ENCODE data around the gene PACS1. TPM values are rescaled to one million over a fixed set of nuclear protein-coding genes. Genes with fewer than 3 reads are reported as not detected.
A peak's percentile ranks its signal among the peaks of the same experiment; 100 is the strongest.

PACS1 gene
- total and polyA plus RNA-seq, 8 donors, result 14.7 to 269 (median 51.0) TPM

DNA sequence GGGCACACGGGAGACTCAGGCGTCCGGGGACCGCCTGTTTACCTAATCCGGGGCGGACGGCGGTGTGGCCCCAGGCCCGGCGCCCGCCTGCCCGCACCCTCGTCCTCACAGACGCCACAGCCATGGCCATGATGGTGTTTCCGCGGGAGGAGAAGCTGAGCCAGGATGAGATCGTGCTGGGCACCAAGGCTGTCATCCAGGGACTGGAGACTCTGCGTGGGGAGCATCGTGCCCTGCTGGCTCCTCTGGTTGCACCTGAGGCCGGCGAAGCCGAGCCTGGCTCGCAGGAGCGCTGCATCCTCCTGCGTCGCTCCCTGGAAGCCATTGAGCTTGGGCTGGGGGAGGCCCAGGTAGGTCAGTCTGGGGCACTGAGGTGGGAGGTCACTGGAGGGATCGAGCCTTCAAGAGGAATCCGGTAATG, 188.4 kb downstream of the PACS1 start:
- DNase-seq, result no peak
- H3K9me3 ChIP-seq, result no peaks in the 10 kb centered on the region
- intact Hi-C loops (cut with DNase I; ENCODE audit: low total_unique reads), result no loop called here
- peaks cover 14 to 24% (median 23%) of the 10 kb centered on the region in 4 donors for H3K4me1 ChIP-seq
- TF ChIP-seq, protein P1, sequence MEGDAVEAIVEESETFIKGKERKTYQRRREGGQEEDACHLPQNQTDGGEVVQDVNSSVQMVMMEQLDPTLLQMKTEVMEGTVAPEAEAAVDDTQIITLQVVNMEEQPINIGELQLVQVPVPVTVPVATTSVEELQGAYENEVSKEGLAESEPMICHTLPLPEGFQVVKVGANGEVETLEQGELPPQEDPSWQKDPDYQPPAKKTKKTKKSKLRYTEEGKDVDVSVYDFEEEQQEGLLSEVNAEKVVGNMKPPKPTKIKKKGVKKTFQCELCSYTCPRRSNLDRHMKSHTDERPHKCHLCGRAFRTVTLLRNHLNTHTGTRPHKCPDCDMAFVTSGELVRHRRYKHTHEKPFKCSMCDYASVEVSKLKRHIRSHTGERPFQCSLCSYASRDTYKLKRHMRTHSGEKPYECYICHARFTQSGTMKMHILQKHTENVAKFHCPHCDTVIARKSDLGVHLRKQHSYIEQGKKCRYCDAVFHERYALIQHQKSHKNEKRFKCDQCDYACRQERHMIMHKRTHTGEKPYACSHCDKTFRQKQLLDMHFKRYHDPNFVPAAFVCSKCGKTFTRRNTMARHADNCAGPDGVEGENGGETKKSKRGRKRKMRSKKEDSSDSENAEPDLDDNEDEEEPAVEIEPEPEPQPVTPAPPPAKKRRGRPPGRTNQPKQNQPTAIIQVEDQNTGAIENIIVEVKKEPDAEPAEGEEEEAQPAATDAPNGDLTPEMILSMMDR (IDR thresholded peaks at IDR 0.05), result peak in 2 of 7 experiments; percentile 1 to 48
- TF ChIP-seq EP300 (IDR thresholded peaks at IDR 0.05), result no peak
- peak overlapping the region in 4 of 5 donors; percentile 77 to 90 (median 86) for H3K27ac ChIP-seq
- 2 to 8% (median 5%) methylated on average over 5 to 28 of the region's 28 CpGs for WGBS, 5 donors
- H3K4me3 ChIP-seq, result peak overlapping the region; percentile 76 to 98 (median 96)
- H3K27me3 ChIP-seq, result peaks cover 0 to 11% (median 0%) of the 10 kb centered on the region in 3 donors
- H3K36me3 ChIP-seq, result peaks cover 19 to 49% (median 40%) of the 10 kb centered on the region in 4 donors

DNA sequence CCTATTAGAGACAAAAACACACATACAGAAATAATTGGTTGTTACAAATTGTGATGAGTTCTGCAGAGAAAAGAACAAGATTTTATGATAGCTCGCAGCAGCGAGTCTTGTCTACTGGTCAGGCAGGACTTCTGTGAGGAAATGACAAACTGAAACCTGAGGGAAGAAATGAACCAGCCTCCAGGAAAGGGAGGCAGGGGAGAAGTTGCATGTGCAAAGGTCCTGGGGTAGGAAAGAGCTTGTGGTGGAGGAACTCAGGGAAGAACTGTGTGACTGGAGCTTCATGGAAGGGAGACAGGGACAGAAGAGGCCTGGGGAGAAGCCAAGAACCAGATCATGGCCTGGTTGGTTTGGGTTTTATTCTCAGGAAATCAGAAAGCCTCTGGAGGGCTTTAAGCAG, 189.2 kb downstream of the PACS1 start:
- WGBS, 5 donors, result 96 to 100% (median 99%) methylated on average over 2 of the region's 2 CpGs
- TF ChIP-seq POLR2A (IDR thresholded peaks at IDR 0.05) (no peak), POLR2AphosphoS5 (IDR thresholded peaks at IDR 0.05) (no peak)
- TF ChIP-seq, protein P1 (IDR thresholded peaks at IDR 0.05), result no peak
- intact Hi-C loops (cut with DNase I; ENCODE audit: low total_unique reads), result no loop called here

DNA sequence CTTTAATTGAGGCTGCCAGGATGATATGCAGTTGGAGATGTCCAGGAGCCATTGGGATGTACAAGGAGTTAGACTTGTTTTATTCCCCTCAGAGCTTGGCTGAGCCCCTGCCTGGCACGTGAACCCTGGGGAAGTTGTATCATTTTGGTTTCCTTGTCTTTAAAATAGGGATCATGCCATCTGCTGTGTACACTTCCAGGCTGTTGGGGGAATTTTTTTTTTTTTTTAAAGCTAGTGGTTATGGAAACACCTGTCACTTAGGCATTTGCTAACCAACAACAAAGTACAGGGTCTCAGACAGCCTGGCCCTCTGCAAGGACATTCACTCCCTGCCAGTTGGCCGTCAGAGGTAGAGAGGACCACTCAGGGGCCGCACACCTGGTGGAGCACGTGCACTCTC, 189.9 kb downstream of the PACS1 start:
- WGBS, 5 donors, result 87 to 95% (median 91%) methylated on average over 4 of the region's 4 CpGs
- intact Hi-C loops (cut with DNase I; ENCODE audit: low total_unique reads), result loop anchor here (5.0 kb wide), 1 partner anchor 38 kb away; no protein-coding TSS in a partner anchor
- H3K4me3 ChIP-seq, result no peak overlapping the region

More for the DNA sequence above, 189.2 kb downstream of the PACS1 start:
- Histone ChIP-seq H3K36me3 (peaks cover 21 to 56% (median 47%) of the 10 kb centered on the region in 4 donors), H3K4me3 (no peak overlapping the region), H3K27me3 (peaks cover 0 to 11% (median 0%) of the 10 kb centered on the region in 3 donors), H3K4me1 (peaks cover 14 to 24% (median 23%) of the 10 kb centered on the region in 4 donors), H3K27ac (no peak overlapping the region), H3K9me3 (no peaks in the 10 kb centered on the region)
- DNase-seq, result no peak

DNA sequence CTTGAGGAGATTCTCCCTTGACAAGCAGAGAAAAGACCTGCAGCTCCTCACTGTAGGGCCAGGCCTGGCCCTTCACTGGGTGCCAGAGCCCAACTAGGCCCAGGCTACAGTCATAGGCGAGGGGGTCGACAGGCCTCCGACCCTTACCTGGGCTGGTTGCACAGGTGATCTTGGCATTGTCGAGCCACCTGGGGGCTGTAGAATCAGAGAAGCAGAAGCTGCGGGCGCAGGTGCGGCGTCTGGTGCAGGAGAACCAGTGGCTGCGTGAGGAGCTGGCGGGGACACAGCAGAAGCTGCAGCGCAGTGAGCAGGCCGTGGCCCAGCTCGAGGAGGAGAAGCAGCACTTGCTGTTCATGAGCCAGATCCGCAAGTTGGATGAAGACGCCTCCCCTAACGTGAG, 191.5 kb downstream of the PACS1 start:
- Histone ChIP-seq H3K4me1 (peaks cover 12 to 32% (median 29%) of the 10 kb centered on the region in 4 donors), H3K4me3 (no peak overlapping the region), H3K9me3 (no peaks in the 10 kb centered on the region), H3K27me3 (peaks cover 0 to 11% (median 0%) of the 10 kb centered on the region in 3 donors), H3K27ac (no peak overlapping the region), H3K36me3 (peaks cover 25 to 79% (median 70%) of the 10 kb centered on the region in 4 donors)
- no peak for DNase-seq
- WGBS, 5 donors, result 89 to 96% (median 94%) methylated on average over 13 to 16 of the region's 16 CpGs
- no peak for TF ChIP-seq EP300 (IDR thresholded peaks at IDR 0.05)
- TF ChIP-seq POLR2A (IDR thresholded peaks at IDR 0.05), result no peak
- TF ChIP-seq, protein P1 (IDR thresholded peaks at IDR 0.05), result no peak
- TF ChIP-seq POLR2AphosphoS5 (IDR thresholded peaks at IDR 0.05), result no peak
- intact Hi-C loops (cut with DNase I; ENCODE audit: low total_unique reads), result loop anchor here (5.0 kb wide), 1 partner anchor 39 kb away; no protein-coding TSS in a partner anchor

More for the DNA sequence above, 189.9 kb downstream of the PACS1 start:
- no peak overlapping the region for H3K27ac ChIP-seq
- H3K4me1 ChIP-seq, result peaks cover 14 to 24% (median 23%) of the 10 kb centered on the region in 4 donors
- H3K36me3 ChIP-seq, result peaks cover 25 to 63% (median 55%) of the 10 kb centered on the region in 4 donors
- no peak for TF ChIP-seq EP300 (IDR thresholded peaks at IDR 0.05)
- TF ChIP-seq, protein P1 (IDR thresholded peaks at IDR 0.05), result no peak
- no peak for TF ChIP-seq POLR2A (IDR thresholded peaks at IDR 0.05)
- DNase-seq, result no peak
- H3K27me3 ChIP-seq, result peaks cover 0 to 11% (median 0%) of the 10 kb centered on the region in 3 donors
- no peaks in the 10 kb centered on the region for H3K9me3 ChIP-seq

Measured in stomach (tissue), 9 donors.